Liver (tissue), 9 donors: ENCODE data around the gene KRTAP6-3. TPM values are rescaled to one million over a fixed set of nuclear protein-coding genes. Genes with fewer than 3 reads are reported as not detected.

Source experiments
- DNase-seq: peaks from one replicate; pipeline ENCODE4 v3.0.0-alpha.2; 2017; ENCODE audit warnings: low spot score
- H3K27ac ChIP-seq, 2 donors: one replicate each; pipeline ENCODE4 v1.7.0; 2013; ENCODE audit warnings: inconsistent platforms in 2 of 2, low read length in 2 of 2, control low read depth in 1 of 2, low read depth in 1 of 2, mild to moderate bottlenecking in 1 of 2
- H3K27me3 ChIP-seq, 4 donors: one replicate each; pipeline versions ENCODE4 v1.6.1 to v1.7.0; 2013; ENCODE audit warnings: low read length in 3 of 4, inconsistent platforms in 1 of 4, mild to moderate bottlenecking in 1 of 4, moderate library complexity in 1 of 4; ENCODE audit not compliant: control insufficient read depth in 4 of 4, insufficient read depth in 4 of 4
- H3K36me3 ChIP-seq, 4 donors: one replicate each; pipeline versions ENCODE4 v1.6.1 to v1.7.0; 2013; ENCODE audit warnings: low read length in 3 of 4, mild to moderate bottlenecking in 3 of 4, low read depth in 1 of 4, moderate library complexity in 1 of 4; ENCODE audit not compliant: control insufficient read depth in 4 of 4, insufficient read depth in 3 of 4
- H3K4me1 ChIP-seq, 4 donors: one replicate each; pipeline versions ENCODE4 v1.6.1 to v1.7.0; 2013; ENCODE audit warnings: low read length in 3 of 4, mild to moderate bottlenecking in 3 of 4, moderate library complexity in 1 of 4; ENCODE audit not compliant: control insufficient read depth in 4 of 4, insufficient read depth in 4 of 4
- H3K4me3 ChIP-seq, 3 donors: one replicate each; pipeline versions ENCODE4 v1.6.1 to v1.7.0; 2013; ENCODE audit warnings: low read length in 3 of 3, control low read depth in 1 of 3, low read depth in 1 of 3, mild to moderate bottlenecking in 1 of 3
- H3K9ac ChIP-seq, 2 donors: one replicate each; pipeline ENCODE4 v1.7.0; 2013; ENCODE audit warnings: low read length in 2 of 2, mild to moderate bottlenecking in 2 of 2, moderate library complexity in 2 of 2, control low read depth in 1 of 2, low read depth in 1 of 2
- H3K9me3 ChIP-seq, 4 donors: one replicate each; pipeline versions ENCODE4 v1.6.1 to v1.7.0; 2013; ENCODE audit warnings: low read length in 3 of 4; ENCODE audit not compliant: control insufficient read depth in 4 of 4
- EGR1 ChIP-seq, 2 donors: IDR thresholded peaks; 2 replicates each; pipeline ENCODE4 v1.6.1; 2016 to 2018; ENCODE audit warnings: antibody characterized with exemption in 2 of 2, low read depth in 2 of 2
- FOXA2 ChIP-seq: IDR thresholded peaks from 2 replicates; pipeline ENCODE4 v1.6.1; 2016; ENCODE audit warnings: antibody characterized with exemption
- GABPA ChIP-seq, 2 donors: IDR thresholded peaks in 1 of 2; conservative IDR thresholded peaks in 1 of 2; 2 replicates each; pipeline ENCODE4 v1.6.1; 2016; ENCODE audit warnings: antibody characterized with exemption in 2 of 2, mild to moderate bottlenecking in 1 of 2, moderate library complexity in 1 of 2
- HNF4G ChIP-seq: IDR thresholded peaks from 2 replicates; pipeline ENCODE4 v1.6.1; 2016; ENCODE audit warnings: antibody characterized with exemption
- JUND ChIP-seq, 2 donors: IDR thresholded peaks; 2 replicates each; pipeline ENCODE4 v1.6.1; 2016; ENCODE audit warnings: antibody characterized with exemption in 2 of 2
- NR2F2 ChIP-seq: IDR thresholded peaks from 2 replicates; pipeline ENCODE4 v1.6.1; 2016; ENCODE audit warnings: antibody characterized with exemption
- RAD21 ChIP-seq, 2 donors: IDR thresholded peaks; 2 replicates each; pipeline ENCODE4 v1.6.1; 2016; ENCODE audit warnings: antibody characterized with exemption in 2 of 2, mild to moderate bottlenecking in 2 of 2
- RXRA ChIP-seq, 2 donors: IDR thresholded peaks; 2 replicates each; pipeline ENCODE4 v1.6.1; 2017 to 2018; ENCODE audit warnings: antibody characterized with exemption in 2 of 2, mild to moderate bottlenecking in 1 of 2
- YY1 ChIP-seq: IDR thresholded peaks from 2 replicates; pipeline ENCODE4 v1.6.1; 2016; ENCODE audit warnings: antibody characterized with exemption, mild to moderate bottlenecking
- WGBS: extraction: QIAGEN DNeasy Blood & Tissue Kit; methylation state at CpG from one replicate; pipeline ENCODE4 v1.1.7; 2013; 5-methylcytosine and 5-hydroxymethylcytosine counted together
- polyA plus RNA-seq, 2 donors: library from polyadenylated mRNA; stranded (reverse) in 1 of 2; unstranded in 1 of 2; fragments of 200-250 nt in 1 of 2; fragments of >200 nt in 1 of 2; fragmentation: Nextera tagmentation in 1 of 2; extraction: Ambion mirVana in 1 of 2; gene quantifications; one replicate each; pipeline versions ENCODE4 v1.2.1 to v1.2.3, GENCODE V29; 2013 to 2015
- total RNA-seq, 2 donors: library from RNA; depleted of rRNA; stranded (reverse); fragments of >200 nt; gene quantifications; one replicate each; pipeline ENCODE4 v1.2.3, GENCODE V29; 2014
- TF ChIP-seq, protein P1 (sequence below): fragments of 150-350 bp; IDR thresholded peaks from 2 replicates; pipeline ENCODE4 v1.5.1; 2017; ENCODE audit warnings: improper control_type of control experiment, low read depth, low read length; ENCODE audit not compliant: missing input control
- TF ChIP-seq, protein P2 (sequence below): IDR thresholded peaks from 2 replicates; pipeline ENCODE4 v1.6.1; 2016; ENCODE audit warnings: antibody characterized with exemption
- TF ChIP-seq, protein P3 (sequence below): IDR thresholded peaks from 2 replicates; pipeline ENCODE4 v1.6.1; 2016; ENCODE audit warnings: antibody characterized with exemption, mild to moderate bottlenecking
- TF ChIP-seq, protein P4 (sequence below): IDR thresholded peaks from 2 replicates; pipeline ENCODE4 v1.6.1; 2016; ENCODE audit warnings: antibody characterized with exemption
- donor health status: healthy.
- donor health status: healthy.
- donor health status: healthy.
- donor health status: healthy.
- donor health status: healthy.

The KRTAP6-3 gene
- total and polyA plus RNA-seq, 4 donors: not detected

DNA sequence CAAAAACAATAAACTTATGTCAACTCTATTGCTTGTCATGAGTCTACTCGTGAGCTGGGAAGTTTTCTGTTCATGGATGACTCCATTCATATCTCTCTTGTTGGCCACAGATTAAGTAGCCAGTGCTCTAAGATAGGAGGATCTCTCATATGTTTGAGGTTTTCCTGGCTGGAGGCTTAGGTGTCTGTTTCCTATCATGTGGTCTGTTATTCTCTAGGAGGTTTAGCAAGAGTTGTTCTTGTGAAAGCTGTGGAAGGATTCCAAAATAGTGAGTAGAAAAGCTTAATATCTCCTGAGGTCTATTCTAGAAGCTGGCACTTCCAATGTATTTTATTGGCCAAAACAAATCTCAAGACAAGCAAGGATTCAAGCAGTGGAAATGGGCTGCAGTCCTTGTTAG is 37.0 kb downstream of the KRTAP6-3 start:
- no peak overlapping the region for H3K4me3 ChIP-seq
- no peaks in the 10 kb centered on the region for H3K27me3 ChIP-seq
- WGBS: 35% methylated on average over 1 of the region's 1 CpG
- no peak for DNase-seq
- no peaks in the 10 kb centered on the region for H3K4me1 ChIP-seq
- no peak overlapping the region for H3K27ac ChIP-seq
- TF ChIP-seq, protein P1, sequence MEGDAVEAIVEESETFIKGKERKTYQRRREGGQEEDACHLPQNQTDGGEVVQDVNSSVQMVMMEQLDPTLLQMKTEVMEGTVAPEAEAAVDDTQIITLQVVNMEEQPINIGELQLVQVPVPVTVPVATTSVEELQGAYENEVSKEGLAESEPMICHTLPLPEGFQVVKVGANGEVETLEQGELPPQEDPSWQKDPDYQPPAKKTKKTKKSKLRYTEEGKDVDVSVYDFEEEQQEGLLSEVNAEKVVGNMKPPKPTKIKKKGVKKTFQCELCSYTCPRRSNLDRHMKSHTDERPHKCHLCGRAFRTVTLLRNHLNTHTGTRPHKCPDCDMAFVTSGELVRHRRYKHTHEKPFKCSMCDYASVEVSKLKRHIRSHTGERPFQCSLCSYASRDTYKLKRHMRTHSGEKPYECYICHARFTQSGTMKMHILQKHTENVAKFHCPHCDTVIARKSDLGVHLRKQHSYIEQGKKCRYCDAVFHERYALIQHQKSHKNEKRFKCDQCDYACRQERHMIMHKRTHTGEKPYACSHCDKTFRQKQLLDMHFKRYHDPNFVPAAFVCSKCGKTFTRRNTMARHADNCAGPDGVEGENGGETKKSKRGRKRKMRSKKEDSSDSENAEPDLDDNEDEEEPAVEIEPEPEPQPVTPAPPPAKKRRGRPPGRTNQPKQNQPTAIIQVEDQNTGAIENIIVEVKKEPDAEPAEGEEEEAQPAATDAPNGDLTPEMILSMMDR: no peak
- TF ChIP-seq, protein P2, sequence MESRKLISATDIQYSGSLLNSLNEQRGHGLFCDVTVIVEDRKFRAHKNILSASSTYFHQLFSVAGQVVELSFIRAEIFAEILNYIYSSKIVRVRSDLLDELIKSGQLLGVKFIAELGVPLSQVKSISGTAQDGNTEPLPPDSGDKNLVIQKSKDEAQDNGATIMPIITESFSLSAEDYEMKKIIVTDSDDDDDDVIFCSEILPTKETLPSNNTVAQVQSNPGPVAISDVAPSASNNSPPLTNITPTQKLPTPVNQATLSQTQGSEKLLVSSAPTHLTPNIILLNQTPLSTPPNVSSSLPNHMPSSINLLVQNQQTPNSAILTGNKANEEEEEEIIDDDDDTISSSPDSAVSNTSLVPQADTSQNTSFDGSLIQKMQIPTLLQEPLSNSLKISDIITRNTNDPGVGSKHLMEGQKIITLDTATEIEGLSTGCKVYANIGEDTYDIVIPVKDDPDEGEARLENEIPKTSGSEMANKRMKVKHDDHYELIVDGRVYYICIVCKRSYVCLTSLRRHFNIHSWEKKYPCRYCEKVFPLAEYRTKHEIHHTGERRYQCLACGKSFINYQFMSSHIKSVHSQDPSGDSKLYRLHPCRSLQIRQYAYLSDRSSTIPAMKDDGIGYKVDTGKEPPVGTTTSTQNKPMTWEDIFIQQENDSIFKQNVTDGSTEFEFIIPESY: no peak
- no peaks in the 10 kb centered on the region for H3K36me3 ChIP-seq
- no peak overlapping the region for H3K9ac ChIP-seq
- H3K9me3 ChIP-seq: no peaks in the 10 kb centered on the region

DNA sequence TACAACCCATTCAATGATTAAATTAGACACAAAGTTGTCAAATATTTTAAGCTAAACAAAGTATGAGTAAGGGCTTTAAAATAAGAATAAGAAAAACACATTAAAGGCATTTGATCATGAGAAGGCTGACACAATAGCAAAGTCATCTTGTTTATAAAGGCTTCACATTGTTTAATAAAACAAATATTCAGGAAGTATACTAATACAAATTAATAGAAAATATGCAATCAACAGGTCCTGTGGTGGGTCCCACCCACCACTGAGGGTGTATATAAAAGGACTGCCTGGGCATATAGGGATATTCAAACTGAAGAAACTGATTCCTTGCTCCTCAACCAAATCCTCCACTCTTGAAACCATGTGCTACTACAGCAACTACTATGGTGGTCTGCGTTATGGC is 42.7 kb downstream of the KRTAP6-3 start, which contains the start of gene KRTAP20-2:
Gene KRTAP20-2 (plus strand): TSS at position 301 of the 400 bp plus-strand sequence. CDS start 58 bp downstream, at position 359.
- Histone ChIP-seq H3K36me3 (no peaks in the 10 kb centered on the region), H3K4me3 (no peak within 1 kb of the TSS), H3K9me3 (no peaks in the 10 kb centered on the region), H3K27ac (no peak within 1 kb of the TSS), H3K27me3 (no peaks in the 10 kb centered on the region), H3K4me1 (no peaks in the 10 kb centered on the region), H3K9ac (no peak within 1 kb of the TSS)
- TF ChIP-seq FOXA2 (no peak), HNF4G (no peak), JUND (IDR thresholded peaks at IDR 0.05) (no peak), EGR1 (IDR thresholded peaks at IDR 0.05; ENCODE audit: low read depth in 2 of 2) (no peak)
- 88% methylated on average over 1 of the region's 1 CpG for WGBS
- no peak for DNase-seq

DNA sequence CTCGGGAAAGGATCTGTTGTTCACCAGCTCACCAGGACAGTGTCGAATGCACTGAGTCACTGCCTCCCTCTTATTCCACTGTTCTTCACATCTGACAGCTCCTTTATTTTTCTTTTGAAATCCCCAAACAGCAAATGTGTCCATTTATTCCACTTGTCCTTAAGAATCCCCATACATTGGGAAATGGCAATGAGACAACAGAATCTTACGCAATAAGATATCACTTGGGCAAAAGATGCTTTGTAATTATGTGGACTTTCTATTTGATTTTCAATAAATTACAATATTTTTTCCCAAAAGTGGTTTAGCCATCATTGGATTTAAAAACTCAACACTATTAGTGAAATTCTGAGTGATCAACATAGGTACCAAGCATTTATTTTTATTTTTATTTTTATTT is 46.4 kb downstream of the KRTAP6-3 start:
- Histone ChIP-seq H3K9ac (no peak overlapping the region), H3K4me3 (no peak overlapping the region), H3K27ac (no peak overlapping the region), H3K9me3 (no peaks in the 10 kb centered on the region), H3K36me3 (no peaks in the 10 kb centered on the region), H3K4me1 (no peaks in the 10 kb centered on the region), H3K27me3 (no peaks in the 10 kb centered on the region)
- no peak for DNase-seq
- WGBS: 87% methylated on average over 3 of the region's 3 CpGs
- TF ChIP-seq, protein P2: no peak
- TF ChIP-seq JUND (IDR thresholded peaks at IDR 0.05) (no peak), RAD21 (IDR thresholded peaks at IDR 0.05) (no peak), HNF4G (no peak), GABPA (IDR thresholded peaks at IDR 0.05 in 1 of 2, conservative IDR thresholded peaks at IDR 0.05 in 1 of 2) (no peak), FOXA2 (no peak), RXRA (IDR thresholded peaks at IDR 0.05) (no peak), YY1 (no peak), NR2F2 (no peak)
- TF ChIP-seq, protein P3, sequence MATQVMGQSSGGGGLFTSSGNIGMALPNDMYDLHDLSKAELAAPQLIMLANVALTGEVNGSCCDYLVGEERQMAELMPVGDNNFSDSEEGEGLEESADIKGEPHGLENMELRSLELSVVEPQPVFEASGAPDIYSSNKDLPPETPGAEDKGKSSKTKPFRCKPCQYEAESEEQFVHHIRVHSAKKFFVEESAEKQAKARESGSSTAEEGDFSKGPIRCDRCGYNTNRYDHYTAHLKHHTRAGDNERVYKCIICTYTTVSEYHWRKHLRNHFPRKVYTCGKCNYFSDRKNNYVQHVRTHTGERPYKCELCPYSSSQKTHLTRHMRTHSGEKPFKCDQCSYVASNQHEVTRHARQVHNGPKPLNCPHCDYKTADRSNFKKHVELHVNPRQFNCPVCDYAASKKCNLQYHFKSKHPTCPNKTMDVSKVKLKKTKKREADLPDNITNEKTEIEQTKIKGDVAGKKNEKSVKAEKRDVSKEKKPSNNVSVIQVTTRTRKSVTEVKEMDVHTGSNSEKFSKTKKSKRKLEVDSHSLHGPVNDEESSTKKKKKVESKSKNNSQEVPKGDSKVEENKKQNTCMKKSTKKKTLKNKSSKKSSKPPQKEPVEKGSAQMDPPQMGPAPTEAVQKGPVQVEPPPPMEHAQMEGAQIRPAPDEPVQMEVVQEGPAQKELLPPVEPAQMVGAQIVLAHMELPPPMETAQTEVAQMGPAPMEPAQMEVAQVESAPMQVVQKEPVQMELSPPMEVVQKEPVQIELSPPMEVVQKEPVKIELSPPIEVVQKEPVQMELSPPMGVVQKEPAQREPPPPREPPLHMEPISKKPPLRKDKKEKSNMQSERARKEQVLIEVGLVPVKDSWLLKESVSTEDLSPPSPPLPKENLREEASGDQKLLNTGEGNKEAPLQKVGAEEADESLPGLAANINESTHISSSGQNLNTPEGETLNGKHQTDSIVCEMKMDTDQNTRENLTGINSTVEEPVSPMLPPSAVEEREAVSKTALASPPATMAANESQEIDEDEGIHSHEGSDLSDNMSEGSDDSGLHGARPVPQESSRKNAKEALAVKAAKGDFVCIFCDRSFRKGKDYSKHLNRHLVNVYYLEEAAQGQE: no peak
- TF ChIP-seq, protein P4, sequence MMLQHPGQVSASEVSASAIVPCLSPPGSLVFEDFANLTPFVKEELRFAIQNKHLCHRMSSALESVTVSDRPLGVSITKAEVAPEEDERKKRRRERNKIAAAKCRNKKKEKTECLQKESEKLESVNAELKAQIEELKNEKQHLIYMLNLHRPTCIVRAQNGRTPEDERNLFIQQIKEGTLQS: no peak
- TF ChIP-seq, protein P1: no peak
